ENCODE results near the gene ZNF592. TPM values are rescaled to one million over a fixed set of nuclear protein-coding genes. Genes with fewer than 3 reads are reported as not detected.

The ZNF592 gene
- total and polyA plus RNA-seq, 2 donors (not counting 1 experiment from before 2014, with no cell fraction given), result 5.1 to 7.5 TPM

GRCh38 chr15:84778194-84778593 lies 29.8 kb downstream of the ZNF592 start:
- TF ChIP-seq CTCF (conservative IDR thresholded peaks at IDR 0.05 in 1 of 2, IDR thresholded peaks at IDR 0.05 in 1 of 2; ENCODE audit: low read depth in 1 of 2, low read length in 2 of 2) (no peak), EZH2 (IDR thresholded peaks at IDR 0.05; ENCODE audit: low read length, missing control alignments) (no peak)
- H3K4me2 ChIP-seq (ENCODE audit: extremely low read depth, insufficient read depth, low read length), result no peak overlapping the region
- H4K20me1 ChIP-seq (ENCODE audit: control insufficient read depth, extremely low read depth, insufficient read depth, low read length), result no peaks in the 10 kb centered on the region
- no peak overlapping the region for H3K4me3 ChIP-seq (replicated peaks in 1 of 4; ENCODE audit: control extremely low read depth in 1 of 4, insufficient read depth in 1 of 4, low read depth in 3 of 4, low read length in 4 of 4)
- peaks cover 19% of the 10 kb centered on the region for H3K79me2 ChIP-seq (ENCODE audit: control insufficient read depth, insufficient read depth, low read length)
- H3K9ac ChIP-seq (ENCODE audit: insufficient read depth, low read length), result no peak overlapping the region
- no peaks in the 10 kb centered on the region for H3K27me3 ChIP-seq (ENCODE audit: control insufficient read depth, insufficient read depth, low read length)
- H3K27ac ChIP-seq (ENCODE audit: insufficient read depth, low read length), result no peak overlapping the region
- H3K4me1 ChIP-seq (ENCODE audit: control insufficient read depth, extremely low read depth, insufficient read depth, low read length), result no peaks in the 10 kb centered on the region
- no peak for DNase-seq (ENCODE audit: low read depth in 2 of 2)
- no peak overlapping the region for H2AFZ ChIP-seq (ENCODE audit: low read length)
- H3K36me3 ChIP-seq (ENCODE audit: control insufficient read depth, insufficient read depth, low read length), result peaks cover 2% of the 10 kb centered on the region
- no peaks in the 10 kb centered on the region for H3K9me3 ChIP-seq (ENCODE audit: control insufficient read depth, insufficient read depth, low read depth, low read length)

GRCh38 chr15:84780492-84780891 lies 32.1 kb downstream of the ZNF592 start:
- Histone ChIP-seq H3K27ac (ENCODE audit: insufficient read depth, low read length) (no peak overlapping the region), H3K9ac (ENCODE audit: insufficient read depth, low read length) (no peak overlapping the region), H2AFZ (ENCODE audit: low read length) (no peak overlapping the region), H3K4me3 (replicated peaks in 1 of 4; ENCODE audit: control extremely low read depth in 1 of 4, insufficient read depth in 1 of 4, low read depth in 3 of 4, low read length in 4 of 4) (no peak overlapping the region), H3K4me2 (ENCODE audit: extremely low read depth, insufficient read depth, low read length) (no peak overlapping the region), H3K27me3 (ENCODE audit: control insufficient read depth, insufficient read depth, low read length) (no peaks in the 10 kb centered on the region), H3K36me3 (ENCODE audit: control insufficient read depth, insufficient read depth, low read length) (peaks cover 16% of the 10 kb centered on the region), H4K20me1 (ENCODE audit: control insufficient read depth, extremely low read depth, insufficient read depth, low read length) (no peaks in the 10 kb centered on the region), H3K79me2 (ENCODE audit: control insufficient read depth, insufficient read depth, low read length) (peaks cover 16% of the 10 kb centered on the region), H3K4me1 (ENCODE audit: control insufficient read depth, extremely low read depth, insufficient read depth, low read length) (no peaks in the 10 kb centered on the region), H3K9me3 (ENCODE audit: control insufficient read depth, insufficient read depth, low read depth, low read length) (no peaks in the 10 kb centered on the region)
- TF ChIP-seq CTCF (conservative IDR thresholded peaks at IDR 0.05 in 1 of 2, IDR thresholded peaks at IDR 0.05 in 1 of 2; ENCODE audit: low read depth in 1 of 2, low read length in 2 of 2) (no peak), EZH2 (IDR thresholded peaks at IDR 0.05; ENCODE audit: low read length, missing control alignments) (no peak)
- DNase-seq (ENCODE audit: low read depth in 2 of 2), result no peak

GRCh38 chr15:84781495-84781894 lies 33.1 kb downstream of the ZNF592 start:
- Histone ChIP-seq H3K36me3 (ENCODE audit: control insufficient read depth, insufficient read depth, low read length) (peaks cover 16% of the 10 kb centered on the region), H2AFZ (ENCODE audit: low read length) (no peak overlapping the region), H3K27ac (ENCODE audit: insufficient read depth, low read length) (no peak overlapping the region), H3K4me2 (ENCODE audit: extremely low read depth, insufficient read depth, low read length) (no peak overlapping the region), H3K79me2 (ENCODE audit: control insufficient read depth, insufficient read depth, low read length) (peaks cover 17% of the 10 kb centered on the region), H3K4me1 (ENCODE audit: control insufficient read depth, extremely low read depth, insufficient read depth, low read length) (no peaks in the 10 kb centered on the region), H3K27me3 (ENCODE audit: control insufficient read depth, insufficient read depth, low read length) (no peaks in the 10 kb centered on the region), H4K20me1 (ENCODE audit: control insufficient read depth, extremely low read depth, insufficient read depth, low read length) (no peaks in the 10 kb centered on the region), H3K4me3 (replicated peaks in 1 of 4; ENCODE audit: control extremely low read depth in 1 of 4, insufficient read depth in 1 of 4, low read depth in 3 of 4, low read length in 4 of 4) (no peak overlapping the region), H3K9ac (ENCODE audit: insufficient read depth, low read length) (no peak overlapping the region), H3K9me3 (ENCODE audit: control insufficient read depth, insufficient read depth, low read depth, low read length) (no peaks in the 10 kb centered on the region)
- DNase-seq (ENCODE audit: low read depth in 2 of 2), result peak in 1 of 2 donors; percentile 20
- TF ChIP-seq CTCF (conservative IDR thresholded peaks at IDR 0.05 in 1 of 2, IDR thresholded peaks at IDR 0.05 in 1 of 2; ENCODE audit: low read depth in 1 of 2, low read length in 2 of 2), result no peak
- TF ChIP-seq EZH2 (IDR thresholded peaks at IDR 0.05; ENCODE audit: low read length, missing control alignments), result no peak

All from fibroblast of lung (primary cell).